Left ventricle myocardium superior (tissue), 1 donor: Measurements from ENCODE around the gene ADCY5. TPM values are rescaled to one million over a fixed set of nuclear protein-coding genes. Genes with fewer than 3 reads are reported as not detected.
"Not testable (repeated sequence)": the region's sequence is repeated elsewhere in the genome, so short reads cannot be mapped to it uniquely, and the experiment has no call there.

Source experiments
- ATAC-seq: fragments of 200-7000 bp; cut with Tn5 transposase; one replicate; pipeline ENCODE4 v1.9.1; 2020; ENCODE audit warnings: mild to moderate bottlenecking, moderate library complexity
- DNase-seq: peaks from one replicate; pipeline ENCODE4 v3.0.0-alpha.2; 2020
- intact Hi-C: fragments of 100-400 bp; cut with micrococcal nuclease; formaldehyde crosslinking; loops from one replicate; pipeline ENCODE4 v1.11.0; 2022
- total RNA-seq: library from RNA; stranded (reverse); fragmentation: NEBNext Ultra II Directional; extraction: Animal tissue kit (Norgen Biotek cat#: 25700); gene quantifications from one replicate; pipeline ENCODE4 v1.2.1, GENCODE V29; 2021
- donor health status: DM: no; HTN: yes; CAD: no; lungs with severe emphysema.

The ADCY5 gene
- total RNA-seq, 1 donor from 2014 or later: 273 TPM

DNA sequence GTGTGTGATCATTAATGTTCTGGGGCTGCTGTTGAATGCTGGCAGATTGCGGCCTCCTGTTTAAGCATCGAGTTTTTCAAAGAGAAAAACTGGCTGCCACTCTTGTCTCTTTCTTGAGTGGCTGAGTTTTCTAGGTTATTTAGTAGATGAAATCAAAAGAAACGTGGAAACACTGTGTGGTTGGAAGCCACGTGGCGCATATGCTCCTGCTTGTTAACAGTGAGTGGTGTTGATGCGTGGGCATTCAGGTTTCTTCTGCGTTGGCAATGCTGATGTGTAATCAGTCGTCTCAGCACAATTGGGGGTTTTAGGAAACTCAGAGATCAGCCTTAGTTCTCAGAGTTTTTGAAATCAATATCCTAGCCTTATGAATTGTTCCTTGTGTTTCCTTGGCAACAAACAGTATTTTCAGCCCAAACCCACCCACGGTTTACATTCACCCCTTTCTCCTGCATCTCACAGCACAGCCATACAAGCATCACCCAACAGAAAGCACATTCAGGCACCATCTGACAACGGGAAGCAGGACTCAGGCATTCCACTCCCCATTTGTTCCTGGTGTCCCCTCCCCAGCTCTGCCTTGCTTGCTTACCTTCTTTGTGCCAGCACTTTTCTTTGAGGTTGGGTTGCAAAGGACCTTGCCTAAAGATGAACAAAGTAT lies 172.4 kb downstream of the ADCY5 start:
- ATAC-seq (no peak), DNase-seq (no peak)
- intact Hi-C loops: no loop called here

DNA sequence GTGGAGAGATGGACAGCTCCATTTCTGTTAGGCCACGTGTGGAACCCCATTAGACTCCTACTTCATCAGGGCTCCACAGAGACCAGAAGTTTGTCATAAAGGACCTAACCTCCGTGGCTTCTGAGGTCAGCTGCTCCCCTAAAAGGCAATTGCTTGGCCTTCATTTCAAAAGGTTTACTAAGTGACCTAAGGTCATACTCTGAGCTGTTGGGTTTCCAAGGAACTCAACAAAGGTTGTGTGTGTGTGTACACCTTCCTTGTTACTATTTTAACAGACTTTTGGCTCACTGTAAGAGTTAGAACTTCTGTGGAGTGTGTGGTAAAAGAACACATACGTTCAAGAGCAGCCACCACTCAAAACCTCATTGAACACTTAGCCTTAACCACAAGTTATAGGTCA lies 173.2 kb downstream of the ADCY5 start:
- intact Hi-C loops: no loop called here
- ATAC-seq (no peak), DNase-seq (no peak)

DNA sequence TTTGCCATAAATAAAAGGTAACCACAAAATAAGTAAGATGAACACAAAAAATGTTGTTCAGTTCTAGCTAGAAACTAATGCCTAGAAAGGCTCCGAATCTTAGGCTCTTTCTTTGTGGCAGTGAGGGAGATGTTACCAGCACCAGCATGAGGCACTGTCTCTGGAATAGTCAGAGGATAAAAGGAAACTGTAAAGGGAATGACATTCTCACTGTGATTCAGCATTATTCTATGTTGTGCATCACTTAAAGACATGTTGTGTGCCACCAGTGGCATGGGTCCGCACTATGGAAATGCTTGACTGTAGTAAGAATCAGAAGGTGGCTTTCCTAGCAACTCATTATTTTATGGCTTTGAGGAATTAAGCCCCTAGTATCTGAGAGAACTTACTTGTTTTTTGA lies 176.3 kb downstream of the ADCY5 start:
- intact Hi-C loops: no loop called here
- ATAC-seq (no peak), DNase-seq (no peak)

DNA sequence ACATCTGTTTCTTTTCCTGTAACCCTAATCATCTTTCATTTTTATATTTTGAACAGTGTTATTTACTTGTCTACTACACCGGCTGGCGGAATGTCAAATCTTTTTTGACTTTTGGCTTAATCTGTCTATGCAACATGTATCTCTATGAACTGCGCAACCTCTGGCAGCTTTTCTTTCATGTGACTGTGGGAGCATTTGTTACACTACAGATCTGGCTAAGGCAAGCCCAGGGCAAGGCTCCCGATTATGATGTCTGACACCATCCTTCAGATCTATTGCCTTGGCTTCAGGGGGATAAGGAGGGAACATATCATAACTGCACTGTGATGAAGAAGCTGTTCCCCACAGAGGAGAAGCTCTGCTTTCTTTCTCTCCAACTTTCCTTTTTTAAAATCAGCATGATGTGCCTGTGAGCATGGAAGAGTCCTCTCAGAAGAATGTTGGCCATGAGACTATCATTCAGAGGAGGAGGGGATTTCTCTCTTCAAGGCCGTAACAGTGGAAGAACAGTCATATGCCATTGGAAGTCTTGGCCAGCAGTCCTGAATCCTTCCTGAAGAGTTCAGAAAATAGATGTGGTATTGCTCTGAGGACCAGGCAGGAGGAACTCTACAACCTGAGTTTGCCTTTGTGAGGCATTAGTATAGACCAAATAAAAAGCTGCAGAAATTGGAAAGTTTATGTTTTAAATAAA lies 177.3 kb downstream of the ADCY5 start:
- intact Hi-C loops: no loop called here
- ATAC-seq (peak; percentile 86), DNase-seq (no peak)

DNA sequence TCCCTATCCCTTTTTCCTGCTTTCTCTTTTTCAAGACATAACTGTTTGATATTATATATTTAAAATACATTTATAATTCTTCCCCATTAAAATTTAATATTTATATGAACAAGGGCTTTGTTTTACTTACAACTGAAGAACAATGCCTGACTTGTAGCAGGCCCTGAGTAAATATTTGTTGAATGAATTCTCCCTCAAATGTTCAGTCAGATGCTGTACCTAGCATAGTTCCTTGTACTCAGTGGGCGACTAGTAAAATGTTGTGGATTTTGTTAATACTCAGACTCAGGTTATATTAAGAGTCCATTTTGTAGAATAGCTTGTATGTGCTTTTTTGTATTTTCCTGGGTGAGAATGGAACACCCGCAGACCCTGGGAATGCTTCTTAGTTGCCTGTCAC lies 178.1 kb downstream of the ADCY5 start:
- DNase-seq (no peak), ATAC-seq (no peak)
- intact Hi-C loops: no loop called here

DNA sequence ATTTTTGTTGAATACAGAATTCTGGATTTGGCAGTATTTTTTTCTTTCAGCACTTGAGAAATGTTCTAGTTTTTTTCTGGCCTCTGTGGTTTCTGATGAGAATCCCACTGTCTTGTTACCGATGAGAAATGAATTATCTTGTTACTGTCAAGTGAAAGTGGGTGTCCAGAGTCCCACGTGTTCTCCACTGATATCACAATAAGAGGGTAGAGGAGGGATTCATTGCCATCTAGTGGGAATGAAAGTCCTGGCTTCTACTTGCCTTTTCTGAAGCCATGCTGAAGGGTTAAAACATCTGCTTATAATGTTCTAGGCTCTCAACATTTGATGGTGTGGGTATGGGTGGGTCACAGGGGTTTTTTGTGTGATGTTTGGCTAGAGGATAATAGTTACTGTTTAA lies 181.1 kb downstream of the ADCY5 start:
- DNase-seq: no peak
- intact Hi-C loops: loop anchor here (5.0 kb wide), 1 partner anchor 321 kb away; no protein-coding TSS in a partner anchor
- ATAC-seq: no peak

DNA sequence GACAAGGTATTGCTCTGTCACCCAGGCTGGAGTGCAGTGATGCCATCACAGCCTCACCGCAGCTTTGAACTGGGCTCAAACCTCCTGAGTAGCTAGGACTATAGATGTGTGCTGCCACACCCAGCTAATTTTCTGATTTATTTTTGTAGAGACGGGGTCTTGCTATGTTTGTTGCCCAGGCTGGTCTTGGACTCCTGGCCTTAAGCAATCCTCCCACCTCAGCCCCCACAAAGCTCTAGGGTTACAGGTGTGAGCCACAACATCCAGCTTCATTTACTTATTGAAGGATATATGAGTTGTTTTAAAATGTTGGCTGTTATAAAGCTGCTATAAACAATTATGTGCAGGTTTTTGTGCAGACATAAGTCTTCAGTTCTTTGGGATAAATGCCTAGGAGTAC lies 184.9 kb downstream of the ADCY5 start:
- ATAC-seq: no peak
- no peak for DNase-seq
- intact Hi-C loops: no loop called here

DNA sequence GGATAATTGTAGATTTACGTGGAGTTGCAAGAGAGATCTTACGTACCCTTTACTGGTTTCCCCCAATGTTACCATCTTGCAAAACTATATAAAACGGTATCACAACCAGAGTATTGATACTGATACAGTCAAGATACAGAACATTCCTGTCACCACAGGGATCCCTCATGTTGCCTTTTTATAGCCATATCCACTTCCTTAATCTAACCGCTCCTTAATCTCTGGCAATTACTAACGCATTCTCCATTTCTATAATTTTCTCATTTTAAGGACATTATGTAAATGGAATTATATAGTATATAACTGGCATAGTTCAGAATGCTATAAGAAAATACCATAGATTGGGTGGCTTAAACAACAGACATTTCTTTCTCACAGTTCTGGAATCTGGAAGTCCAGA lies 186.0 kb downstream of the ADCY5 start:
- DNase-seq: no peak

DNA sequence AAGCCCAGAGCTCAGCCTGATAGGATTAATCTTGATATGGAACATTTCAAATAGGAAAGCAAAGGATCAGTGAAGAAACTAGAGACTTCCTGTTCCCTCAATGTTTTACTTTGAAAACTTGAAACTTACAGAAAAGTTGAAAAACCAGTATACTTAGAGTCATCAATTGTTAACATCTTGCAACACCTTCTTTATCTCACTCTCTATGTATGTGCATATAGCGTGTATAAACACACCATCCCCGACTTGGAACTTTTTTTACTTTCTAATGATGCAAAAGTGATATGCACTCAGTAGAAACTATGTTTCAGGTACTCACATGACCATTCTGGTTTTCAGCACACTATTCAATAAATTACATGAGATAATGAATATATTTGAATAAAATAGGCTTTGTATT lies 186.7 kb downstream of the ADCY5 start:
- intact Hi-C loops: no loop called here
- DNase-seq: no peak
- ATAC-seq: no peak

More for the DNA sequence above, 186.0 kb downstream of the ADCY5 start:
- no peak for ATAC-seq
- intact Hi-C loops: no loop called here

DNA sequence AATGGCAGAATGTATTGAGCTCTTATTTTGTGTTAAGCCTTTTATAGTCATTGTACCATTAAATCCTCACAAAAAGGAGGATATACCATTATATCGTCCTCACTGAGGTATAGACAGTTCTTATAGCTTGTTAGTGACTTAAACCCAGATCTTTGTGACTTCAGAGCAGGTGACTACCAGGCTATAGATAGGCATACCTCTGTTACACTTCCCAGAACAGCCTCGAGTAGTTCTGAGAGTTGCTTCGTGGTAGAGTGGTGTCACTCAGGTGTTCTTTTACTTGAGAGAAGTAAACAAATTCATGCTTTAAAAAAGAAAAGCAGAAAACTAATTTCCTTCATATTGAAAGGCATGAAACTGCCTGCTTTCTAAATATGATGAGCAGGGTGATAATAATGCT lies 187.2 kb downstream of the ADCY5 start:
- intact Hi-C loops: no loop called here
- no peak for ATAC-seq

DNA sequence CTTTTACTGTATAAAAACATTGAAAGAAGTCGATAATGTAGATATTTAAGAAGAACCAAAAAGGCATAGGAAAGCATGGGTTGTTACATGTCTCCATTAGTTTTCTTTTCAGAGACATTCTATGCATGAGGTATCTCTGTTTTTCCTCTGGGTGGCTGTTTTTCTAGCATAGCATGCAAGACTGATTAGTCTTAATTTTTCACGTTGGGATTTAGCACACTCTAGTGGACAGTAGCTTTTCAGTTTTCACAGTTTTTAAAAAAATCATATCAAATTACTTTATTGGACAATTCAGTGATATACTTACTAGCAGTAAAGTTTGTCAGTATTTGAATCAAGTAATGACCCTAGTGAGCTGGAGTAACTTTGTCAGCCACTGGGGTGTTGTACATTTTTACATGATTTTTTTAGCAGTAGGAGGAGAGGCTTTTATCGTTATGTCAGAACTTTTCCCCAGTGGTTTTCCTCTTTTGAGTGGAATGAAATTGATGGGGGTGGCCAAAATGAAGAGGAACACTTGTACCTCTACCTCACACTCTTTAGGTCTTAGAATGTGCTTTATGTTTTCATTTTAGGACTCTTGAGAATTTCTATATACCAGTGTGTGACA lies 190.0 kb downstream of the ADCY5 start:
- peak; percentile 66 for ATAC-seq
- intact Hi-C loops: no loop called here
- DNase-seq: no peak

More for the DNA sequence above, 187.2 kb downstream of the ADCY5 start:
- DNase-seq: no peak

DNA sequence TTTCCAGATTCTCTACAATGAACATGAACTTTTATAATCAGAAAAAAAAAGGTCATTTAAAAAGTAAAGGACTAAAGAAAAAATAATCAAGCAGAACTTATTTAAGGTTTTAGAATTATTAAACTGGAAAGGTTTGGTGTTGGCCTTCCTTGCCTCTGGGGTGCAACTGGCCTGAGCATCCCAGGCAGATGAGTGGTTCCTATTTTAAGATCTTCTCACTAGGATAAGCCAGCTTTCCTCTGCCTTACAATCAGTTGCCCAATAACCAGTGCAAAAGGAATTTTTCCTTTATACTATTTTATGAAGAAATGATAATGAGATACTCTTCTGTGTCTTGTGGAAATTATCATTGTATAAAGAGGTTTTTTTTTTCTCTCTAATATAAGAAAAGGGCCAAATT lies 190.5 kb downstream of the ADCY5 start:
- DNase-seq (no peak), ATAC-seq (peak; percentile 54)
- intact Hi-C loops: no loop called here

DNA sequence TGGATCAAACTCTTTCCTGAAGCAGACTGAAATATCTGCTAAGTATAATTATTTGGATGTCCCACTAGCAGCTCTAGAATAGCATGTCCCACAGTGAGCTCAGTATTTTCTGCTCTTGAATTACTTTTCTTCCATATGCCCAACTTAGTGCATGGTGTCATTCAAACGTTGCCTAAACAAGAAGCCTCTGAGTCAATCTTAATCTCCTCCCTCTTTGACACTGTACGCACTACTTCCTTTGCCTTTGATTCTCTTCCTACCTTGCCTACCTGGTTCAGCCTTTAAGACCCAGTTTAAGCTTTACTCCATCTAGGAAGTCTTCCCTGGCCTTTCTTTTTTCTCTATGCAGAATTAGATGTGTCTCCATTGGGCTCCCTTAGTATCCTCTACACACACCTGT lies 192.6 kb downstream of the ADCY5 start:
- ATAC-seq (no peak), DNase-seq (no peak)
- intact Hi-C loops: no loop called here

DNA sequence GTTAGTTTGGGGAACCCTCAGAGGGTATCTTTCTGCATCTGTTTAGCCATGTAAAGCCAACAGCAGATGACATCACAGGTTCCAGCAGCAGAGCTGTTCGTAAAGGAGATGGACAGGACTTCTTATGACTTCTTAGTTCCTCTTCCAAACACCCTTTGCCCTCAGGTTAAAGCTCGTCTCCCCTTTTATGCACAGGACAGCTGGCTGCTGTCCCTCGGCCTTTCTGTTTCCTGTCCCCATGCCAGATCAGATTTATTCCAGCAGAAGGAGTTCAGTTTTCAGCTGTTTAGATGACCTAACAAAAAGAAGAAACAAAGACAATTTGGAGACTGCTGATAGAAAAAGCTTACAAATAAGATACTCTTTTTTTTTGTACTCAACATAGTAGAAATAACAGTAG lies 202.0 kb downstream of the ADCY5 start:
- no peak for ATAC-seq
- intact Hi-C loops: no loop called here
- no peak for DNase-seq

DNA sequence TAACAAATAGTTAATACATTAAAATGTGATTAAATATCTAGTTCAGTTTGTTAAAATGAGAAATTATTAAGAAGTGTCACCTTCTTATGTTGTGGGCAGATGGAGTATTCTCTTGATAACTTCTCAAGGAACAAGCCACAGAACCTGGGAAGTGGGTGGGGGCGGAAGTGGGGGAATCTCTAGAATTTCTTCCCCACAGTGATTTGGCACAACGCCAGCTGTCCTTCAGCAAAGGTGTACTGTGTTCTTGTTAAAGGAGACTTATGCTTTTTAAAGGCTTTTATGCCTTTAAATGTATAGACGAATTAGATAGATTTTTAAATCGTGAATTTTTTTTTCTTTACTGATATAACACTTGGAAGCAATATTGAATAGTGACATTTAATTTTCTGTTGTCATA lies 204.8 kb downstream of the ADCY5 start:
- ATAC-seq (no peak), DNase-seq (no peak)
- intact Hi-C loops: no loop called here

DNA sequence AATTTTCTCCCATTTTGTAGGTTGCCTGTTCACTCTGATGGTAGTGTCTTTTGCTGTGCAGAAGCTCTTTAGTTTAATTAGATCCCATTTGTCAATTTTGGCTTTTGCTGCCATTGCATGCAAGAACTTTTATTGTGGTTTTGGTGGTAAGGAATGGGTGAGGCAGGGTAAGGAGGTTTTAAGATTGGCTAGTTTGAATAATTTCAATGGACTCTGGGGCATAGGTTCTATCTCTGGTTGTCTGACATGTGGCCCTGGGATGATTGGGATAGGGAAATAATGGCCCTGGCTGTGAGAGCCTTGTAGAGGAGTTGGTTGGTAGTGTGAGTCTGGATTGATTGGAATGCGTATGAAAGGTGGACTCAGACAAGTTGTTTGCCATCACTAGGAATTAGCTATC lies 209.1 kb downstream of the ADCY5 start:
- intact Hi-C loops: no loop called here
- no peak for ATAC-seq
- DNase-seq: no peak

DNA sequence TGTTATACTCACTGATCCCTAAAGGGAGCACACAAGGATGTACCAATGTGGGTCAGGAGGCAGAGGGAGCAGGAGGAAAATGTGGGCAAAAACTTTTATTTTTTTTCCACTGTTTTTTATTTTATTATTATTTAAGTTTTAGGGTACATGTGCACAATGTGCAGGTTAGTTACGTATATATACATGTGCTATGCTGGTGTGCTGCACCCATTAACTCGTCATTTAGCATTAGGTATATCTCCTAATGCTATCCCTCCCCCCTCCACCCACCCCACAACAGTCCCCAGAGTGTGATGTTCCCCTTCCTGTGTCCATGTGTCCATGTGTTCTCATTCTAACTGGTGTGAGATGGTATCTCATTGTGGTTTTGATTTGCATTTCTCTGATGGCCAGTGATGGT lies 209.7 kb downstream of the ADCY5 start:
- intact Hi-C loops, DNase-seq, ATAC-seq: not testable (repeated sequence)

DNA sequence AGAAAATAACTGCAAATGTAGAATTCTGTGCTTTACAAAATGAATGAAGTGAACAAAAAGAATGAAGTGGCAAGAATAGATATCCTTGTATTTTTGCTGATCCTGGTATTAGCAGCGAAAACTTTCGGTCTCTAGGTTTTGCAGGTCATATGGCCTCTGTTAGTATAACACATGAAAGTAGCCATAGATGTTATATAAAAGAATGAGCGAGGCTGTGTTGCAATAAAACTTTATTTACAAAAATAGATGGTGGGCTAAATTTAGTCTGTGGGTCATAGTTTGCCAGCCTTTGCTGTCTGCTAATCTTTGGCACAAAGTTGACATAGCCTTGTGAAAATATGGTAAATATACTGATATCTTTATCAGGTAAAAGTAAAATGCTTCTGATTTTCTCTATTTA lies 212.0 kb downstream of the ADCY5 start:
- intact Hi-C loops: no loop called here
- no peak for ATAC-seq

More for the DNA sequence above, 212.0 kb downstream of the ADCY5 start:
- DNase-seq: no peak
